Karpas-422 (cell line): ENCODE measurements around the gene CD101. TPM values are rescaled to one million over a fixed set of nuclear protein-coding genes. Genes with fewer than 3 reads are reported as not detected.
"Not testable (repeated sequence)": the region's sequence is repeated elsewhere in the genome, so short reads cannot be mapped to it uniquely, and the experiment has no call there.

Source experiments
- DNase-seq: peaks from one replicate; pipeline ENCODE4 v3.0.0-alpha.2; 2015
- H2AFZ ChIP-seq: fragments of 200-600 bp; sonication (generic); 2 replicates; pipeline ENCODE4 v1.6.1; 2014; ENCODE audit warnings: antibody characterized with exemption, low read length, mixed read lengths
- H3K27ac ChIP-seq: fragments of 200-600 bp; sonication (generic); 2 replicates; pipeline ENCODE4 v1.5.1; 2014; ENCODE audit warnings: mild to moderate bottlenecking, low read length, moderate library complexity
- H3K27me3 ChIP-seq: fragments of 200-600 bp; sonication (generic); 2 replicates; pipeline ENCODE4 v1.6.1; 2014; ENCODE audit warnings: low read length, mixed read lengths
- H3K36me3 ChIP-seq: fragments of 200-600 bp; sonication (generic); 2 replicates; pipeline ENCODE4 v1.6.1; 2014; ENCODE audit warnings: low read length, mixed read lengths; ENCODE audit not compliant: insufficient read depth
- H3K4me1 ChIP-seq: fragments of 200-600 bp; sonication (generic); 2 replicates; pipeline ENCODE4 v1.6.1; 2014; ENCODE audit warnings: mild to moderate bottlenecking, low read length, mixed read lengths
- H3K4me2 ChIP-seq: fragments of 200-600 bp; sonication (generic); 2 replicates; pipeline ENCODE4 v1.6.1; 2014; ENCODE audit warnings: low read length, low read depth, mild to moderate bottlenecking; ENCODE audit not compliant: poor library complexity, severe bottlenecking
- H3K4me3 ChIP-seq: fragments of 200-600 bp; sonication (generic); 2 replicates; pipeline ENCODE4 v1.5.1; 2014; ENCODE audit warnings: mild to moderate bottlenecking, antibody characterized with exemption, low read length, mixed read lengths
- H3K79me2 ChIP-seq: fragments of 200-600 bp; sonication (generic); 2 replicates; pipeline ENCODE4 v1.6.1; 2014; ENCODE audit warnings: mild to moderate bottlenecking, low read length, mixed read lengths
- H3K9ac ChIP-seq: fragments of 200-600 bp; sonication (generic); 2 replicates; pipeline ENCODE4 v1.6.0; 2014; ENCODE audit warnings: low read length
- H3K9me2 ChIP-seq: fragments of 200-600 bp; sonication (generic), shearing (Covaris generic); replicated peaks from 2 replicates; pipeline ENCODE4 v1.6.0; 2014; ENCODE audit warnings: mild to moderate bottlenecking, low read length, moderate library complexity; ENCODE audit not compliant: insufficient read depth
- H3K9me3 ChIP-seq: fragments of 300-700, 200-600 bp; sonication (generic); 2 replicates; pipeline ENCODE4 v1.6.1; 2014; ENCODE audit warnings: low read length, mixed read lengths
- H4K20me1 ChIP-seq: fragments of 200-600 bp; sonication (generic); 2 replicates; pipeline ENCODE4 v1.6.1; 2014; ENCODE audit warnings: mild to moderate bottlenecking, antibody characterized with exemption, low read length, low read depth; ENCODE audit not compliant: insufficient read depth
- total RNA-seq: library from RNA; depleted of rRNA; stranded (reverse); fragments of >200 nt; shearing (Covaris generic); gene quantifications from 2 replicates; pipeline ENCODE4 v1.2.3, GENCODE V29; 2014; ENCODE audit warnings: low replicate concordance

CD101 gene
- total RNA-seq, 1 experiment from 2014 or later = not detected

DNA sequence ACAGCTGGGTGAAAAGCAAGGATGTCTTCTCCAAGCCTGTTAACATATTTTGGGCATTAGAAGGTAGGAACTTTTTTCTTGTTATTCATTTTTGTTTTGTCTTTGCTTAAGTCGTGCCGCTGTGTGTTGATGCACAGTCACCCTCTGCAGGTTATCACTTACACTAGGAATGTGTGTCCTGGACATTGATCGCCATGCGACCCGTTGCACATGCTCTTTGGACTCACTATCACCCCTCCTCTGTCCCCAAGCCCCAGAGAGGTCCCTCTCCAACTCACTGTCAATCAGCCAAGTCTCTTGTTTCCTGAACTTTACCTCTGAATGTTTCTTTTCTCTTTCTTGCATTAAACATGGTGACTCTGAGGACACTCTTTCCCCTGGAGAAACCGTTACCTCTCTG, 40.0 kb upstream of the CD101 start:
- H3K4me1 ChIP-seq = no peaks in the 10 kb centered on the region
- H3K79me2 ChIP-seq = no peaks in the 10 kb centered on the region
- H3K4me2 ChIP-seq = no peak overlapping the region
- H3K36me3 ChIP-seq = no peaks in the 10 kb centered on the region
- H3K9ac ChIP-seq = no peak overlapping the region
- H3K9me2 ChIP-seq = no peaks in the 10 kb centered on the region
- H3K9me3 ChIP-seq = no peaks in the 10 kb centered on the region
- H3K27me3 ChIP-seq = no peaks in the 10 kb centered on the region
- no peaks in the 10 kb centered on the region for H4K20me1 ChIP-seq
- no peak overlapping the region for H2AFZ ChIP-seq
- H3K27ac ChIP-seq = no peak overlapping the region
- DNase-seq = no peak
- H3K4me3 ChIP-seq = no peak overlapping the region

DNA sequence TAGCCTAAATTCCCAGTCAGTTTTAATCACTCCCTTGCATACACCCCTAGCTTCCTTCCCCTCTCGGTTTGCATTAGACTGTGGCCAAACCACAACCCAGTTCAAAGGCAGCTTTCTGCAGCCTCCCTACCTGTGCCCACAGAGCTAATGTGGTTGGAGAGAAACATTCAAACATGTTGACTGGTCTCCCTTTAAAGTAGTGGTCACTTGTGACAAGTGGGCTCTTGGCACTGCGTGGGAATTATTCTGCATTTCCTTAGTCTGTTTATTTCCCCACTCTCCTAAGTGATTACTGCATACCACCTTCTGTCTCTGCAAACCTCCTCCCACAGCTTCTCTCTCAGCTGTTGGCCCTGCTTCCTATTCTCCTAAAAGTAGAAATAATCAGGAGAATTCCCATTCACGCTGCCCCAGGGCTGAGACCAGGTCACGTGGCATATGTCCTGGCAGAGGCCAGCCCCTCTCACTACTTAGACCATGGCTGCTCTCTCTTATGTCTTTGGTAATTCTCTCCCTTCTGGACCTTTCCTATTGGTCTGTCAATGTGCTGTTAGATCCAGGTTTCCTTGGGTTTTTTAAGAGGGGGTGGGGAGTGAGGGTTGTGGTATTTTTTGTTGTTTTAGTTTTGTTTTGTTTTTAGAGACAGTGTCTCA, 38.4 kb upstream of the CD101 start:
- Histone ChIP-seq H3K4me3 (no peak overlapping the region), H3K36me3 (no peaks in the 10 kb centered on the region), H3K9me3 (no peaks in the 10 kb centered on the region), H3K79me2 (no peaks in the 10 kb centered on the region), H2AFZ (no peak overlapping the region), H3K4me2 (no peak overlapping the region), H3K9me2 (no peaks in the 10 kb centered on the region), H3K27me3 (no peaks in the 10 kb centered on the region), H3K27ac (no peak overlapping the region), H4K20me1 (no peaks in the 10 kb centered on the region), H3K9ac (no peak overlapping the region), H3K4me1 (no peaks in the 10 kb centered on the region)
- DNase-seq = no peak

GRCh38 chr1:116966791-116967190, 34.8 kb upstream of the CD101 start:
- H3K4me2 ChIP-seq = no peak overlapping the region
- no peak overlapping the region for H3K4me3 ChIP-seq
- no peaks in the 10 kb centered on the region for H3K79me2 ChIP-seq
- H3K9me3 ChIP-seq = no peaks in the 10 kb centered on the region
- no peak overlapping the region for H3K9ac ChIP-seq
- DNase-seq = no peak
- H3K27ac ChIP-seq = no peak overlapping the region
- H3K36me3 ChIP-seq = no peaks in the 10 kb centered on the region
- H2AFZ ChIP-seq = no peak overlapping the region
- no peaks in the 10 kb centered on the region for H4K20me1 ChIP-seq
- H3K27me3 ChIP-seq = no peaks in the 10 kb centered on the region
- no peaks in the 10 kb centered on the region for H3K9me2 ChIP-seq
- no peaks in the 10 kb centered on the region for H3K4me1 ChIP-seq

DNA sequence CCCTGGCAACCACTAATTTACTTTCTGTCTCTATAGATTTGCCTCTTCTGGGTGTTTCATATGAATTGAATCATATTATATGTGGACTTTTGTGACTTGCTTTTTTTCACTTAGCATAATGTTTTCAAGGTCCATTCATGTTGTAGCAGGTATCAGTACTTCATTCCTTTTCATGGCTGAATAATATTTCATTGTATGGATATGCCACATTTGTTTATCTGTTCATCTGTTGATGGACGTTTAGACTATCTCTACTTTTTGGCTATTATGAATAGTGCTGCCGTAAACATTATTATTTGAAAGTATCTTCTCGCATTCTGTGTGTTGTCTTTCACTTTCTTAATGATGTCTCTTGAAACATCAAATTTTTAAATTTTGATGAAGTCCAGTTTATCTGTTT, 32.8 kb upstream of the CD101 start:
- no peak overlapping the region for H3K27ac ChIP-seq
- H3K9me2 ChIP-seq = no peaks in the 10 kb centered on the region
- no peaks in the 10 kb centered on the region for H3K36me3 ChIP-seq
- no peak for DNase-seq
- no peaks in the 10 kb centered on the region for H3K79me2 ChIP-seq
- no peak overlapping the region for H3K4me2 ChIP-seq
- no peaks in the 10 kb centered on the region for H4K20me1 ChIP-seq
- H3K4me3 ChIP-seq = no peak overlapping the region
- no peaks in the 10 kb centered on the region for H3K27me3 ChIP-seq
- H3K9ac ChIP-seq = no peak overlapping the region
- H3K9me3 ChIP-seq = no peaks in the 10 kb centered on the region
- no peaks in the 10 kb centered on the region for H3K4me1 ChIP-seq
- H2AFZ ChIP-seq = no peak overlapping the region

- H4K20me1 ChIP-seq = no peaks in the 10 kb centered on the region
- H3K4me1 ChIP-seq = no peaks in the 10 kb centered on the region
- no peaks in the 10 kb centered on the region for H3K79me2 ChIP-seq
- no peak for DNase-seq
- H3K9me2 ChIP-seq = no peaks in the 10 kb centered on the region
- H3K36me3 ChIP-seq = no peaks in the 10 kb centered on the region
- H3K9ac ChIP-seq = no peak overlapping the region
- H3K9me3 ChIP-seq = no peaks in the 10 kb centered on the region
- no peaks in the 10 kb centered on the region for H3K27me3 ChIP-seq
- no peak overlapping the region for H2AFZ ChIP-seq
- H3K4me3 ChIP-seq = no peak overlapping the region
- no peak overlapping the region for H3K27ac ChIP-seq
- no peak overlapping the region for H3K4me2 ChIP-seq
These were observed 30.2 kb upstream of the CD101 start for GRCh38 chr1:116971258-116971860.

- no peaks in the 10 kb centered on the region for H3K79me2 ChIP-seq
- no peaks in the 10 kb centered on the region for H3K4me1 ChIP-seq
- no peaks in the 10 kb centered on the region for H3K27me3 ChIP-seq
- H3K4me2 ChIP-seq = no peak overlapping the region
- no peaks in the 10 kb centered on the region for H4K20me1 ChIP-seq
- DNase-seq = no peak
- H3K9ac ChIP-seq = no peak overlapping the region
- no peaks in the 10 kb centered on the region for H3K36me3 ChIP-seq
- no peaks in the 10 kb centered on the region for H3K9me2 ChIP-seq
- no peak overlapping the region for H3K4me3 ChIP-seq
- H3K27ac ChIP-seq = no peak overlapping the region
- H2AFZ ChIP-seq = no peak overlapping the region
- H3K9me3 ChIP-seq = no peaks in the 10 kb centered on the region
These were observed 29.4 kb upstream of the CD101 start for GRCh38 chr1:116971965-116972673.

- Histone ChIP-seq H3K27ac (no peak overlapping the region), H2AFZ (no peak overlapping the region), H3K36me3 (no peaks in the 10 kb centered on the region), H3K4me1 (no peaks in the 10 kb centered on the region), H3K27me3 (no peaks in the 10 kb centered on the region), H3K4me2 (no peak overlapping the region), H3K9me2 (no peaks in the 10 kb centered on the region), H3K4me3 (no peak overlapping the region), H3K9me3 (no peaks in the 10 kb centered on the region), H3K79me2 (no peaks in the 10 kb centered on the region), H4K20me1 (no peaks in the 10 kb centered on the region), H3K9ac (no peak overlapping the region)
- no peak for DNase-seq
These were observed 28.9 kb upstream of the CD101 start for GRCh38 chr1:116972674-116973030.

- H3K36me3 ChIP-seq = not testable (repeated sequence)
These were observed 21.3 kb upstream of the CD101 start for GRCh38 chr1:116980309-116980708.

More at GRCh38 chr1:116980309-116980708, 21.3 kb upstream of the CD101 start:
- not testable (repeated sequence) for H3K79me2 ChIP-seq, H3K4me2 ChIP-seq, H4K20me1 ChIP-seq, H3K9ac ChIP-seq, H3K9me3 ChIP-seq, H3K9me2 ChIP-seq, H3K27me3 ChIP-seq, H3K4me3 ChIP-seq, H3K4me1 ChIP-seq, H2AFZ ChIP-seq, H3K27ac ChIP-seq, DNase-seq
